A549 (cell line): Measurements from ENCODE around the gene WNT7B. TPM values are rescaled to one million over a fixed set of nuclear protein-coding genes. Genes with fewer than 3 reads are reported as not detected.

Experiments used
- ATAC-seq, 2 experiments: fragments of 200-7000 bp in 1 of 2; fragments of >200 bp in 1 of 2; cut with Nextera tagmentation in 1 of 2; cut with Tn5 transposase in 1 of 2; 3 replicates each; pipeline versions ENCODE4 v1.8.0 to v1.9.1; 2018 to 2020; ENCODE audit warnings: mild to moderate bottlenecking in 1 of 2, moderate library complexity in 1 of 2
- CTCF ChIA-PET: fragments of 300-600 bp; sonication (Branson Sonifier 250); formaldehyde crosslinking; extraction: SDS; loops from one replicate; lab custom pipeline; 2021; ENCODE audit warnings: antibody characterized with exemption, inconsistent platforms; lab: Yijun Ruan, JAX
- POLR2A ChIA-PET: fragments of 350-600 bp; formaldehyde crosslinking; extraction: SDS; loops from one replicate; lab custom pipeline; 2021; ENCODE audit warnings: antibody characterized with exemption, inconsistent platforms; lab: Yijun Ruan, JAX
- DNase-seq, 2 experiments: peaks; one replicate each; pipeline versions ENCODE4 v3.0.0 to v3.0.0-alpha.2; 2011 to 2016; ENCODE audit warnings: low read depth in 1 of 2, low spot score in 1 of 2
- FAIRE-seq: peaks from 2 replicates; lab custom pipeline; 2011; peaks lifted over from hg19 to GRCh38; lab: Jason Lieb, UNC
- H3K27ac ChIP-seq, 2 experiments: fragments of >200 bp; sonication (Bioruptor Twin); formaldehyde crosslinking; 3 replicates each; pipeline ENCODE4 v1.5.1; 2016 to 2017
- H3K4me1 ChIP-seq: fragments of >200 bp; sonication (Bioruptor Twin); formaldehyde crosslinking; 3 replicates; pipeline ENCODE4 v1.6.1; 2016
- H3K4me2 ChIP-seq: fragments of >200 bp; sonication (Bioruptor Twin); formaldehyde crosslinking; 3 replicates; pipeline ENCODE4 v1.6.1; 2016
- H3K4me3 ChIP-seq: fragments of >200 bp; sonication (Bioruptor Twin); formaldehyde crosslinking; 3 replicates; pipeline ENCODE4 v1.5.1; 2016
- H3K9me3 ChIP-seq: fragments of >200 bp; sonication (Bioruptor Twin); formaldehyde crosslinking; 3 replicates; pipeline ENCODE4 v1.6.1; 2016
- BHLHE40 ChIP-seq: IDR thresholded peaks from 2 replicates; pipeline ENCODE4 v1.6.1; 2012; ENCODE audit warnings: low read depth, low read length, inconsistent platforms
- CHD2 ChIP-seq: fragments of 150-350 bp; IDR thresholded peaks from 2 replicates; pipeline ENCODE4 v1.6.1; 2014; ENCODE audit warnings: low read length; ENCODE audit not compliant: partially characterized antibody
- E2F6 ChIP-seq: IDR thresholded peaks from 2 replicates; pipeline ENCODE4 v1.6.1; 2012; ENCODE audit warnings: low read depth, borderline replicate concordance
- EP300 ChIP-seq, 2 experiments: fragments of >200 bp; sonication (Bioruptor Twin); formaldehyde crosslinking; IDR thresholded peaks; 2 replicates in 1 of 2; 3 replicates in 1 of 2; pipeline ENCODE4 v1.6.1; 2016 to 2017
- ESRRA ChIP-seq: fragments of 150-350 bp; IDR thresholded peaks from 2 replicates; pipeline ENCODE4 v1.6.1; 2014; ENCODE audit warnings: mild to moderate bottlenecking, low read length, borderline replicate concordance
- FOSL2 ChIP-seq, 2 experiments: fragments of 450-650 bp in 1 of 2; fragments of >200 bp in 1 of 2; sonication (Bioruptor Twin) in 1 of 2; formaldehyde crosslinking; IDR thresholded peaks; 2 replicates each; pipeline versions ENCODE4 v1.5.0 to v1.6.1; 2016 to 2020; ENCODE audit warnings: mild to moderate bottlenecking in 1 of 2, moderate library complexity in 1 of 2
- HDAC2 ChIP-seq: fragments of 200-600 bp; sonication (generic); IDR thresholded peaks from 2 replicates; pipeline ENCODE4 v1.6.1; 2016
- HES2 ChIP-seq: fragments of >200 bp; sonication (Bioruptor Twin); formaldehyde crosslinking; IDR thresholded peaks from 2 replicates; pipeline ENCODE4 v1.6.1; 2016
- HEYL ChIP-seq: fragments of 250-450 bp; sonication (Bioruptor Pico); IDR thresholded peaks from 2 replicates; pipeline ENCODE4 v1.8.0; 2021; ENCODE audit warnings: mild to moderate bottlenecking, moderate library complexity
- HOXB5 ChIP-seq: fragments of 250-450 bp; sonication (Bioruptor Pico); IDR thresholded peaks from 2 replicates; pipeline ENCODE4 v1.5.0; 2020; ENCODE audit warnings: mild to moderate bottlenecking, moderate library complexity
- JUN ChIP-seq, 2 experiments: fragments of >200 bp; sonication (Bioruptor Twin); formaldehyde crosslinking; IDR thresholded peaks; 2 replicates in 1 of 2; 3 replicates in 1 of 2; pipeline ENCODE4 v1.6.1; 2016 to 2017
- KDM1A ChIP-seq: fragments of 200-600 bp; sonication (generic); IDR thresholded peaks from 2 replicates; pipeline ENCODE4 v1.6.1; 2016; ENCODE audit warnings: low read depth, mild to moderate bottlenecking
- KDM5A ChIP-seq: fragments of 200-600 bp; sonication (generic); IDR thresholded peaks from 2 replicates; pipeline ENCODE4 v1.6.1; 2016; ENCODE audit warnings: antibody characterized with exemption, mild to moderate bottlenecking
- MYC ChIP-seq: IDR thresholded peaks from 2 replicates; pipeline ENCODE4 v1.6.1; 2012; ENCODE audit warnings: mild to moderate bottlenecking, inconsistent platforms, low read length, improper control_type of control experiment, borderline replicate concordance
- NFE2L2 ChIP-seq: fragments of 150-350 bp; conservative IDR thresholded peaks from 2 replicates; pipeline ENCODE4 v1.6.1; 2014; ENCODE audit warnings: low read length
- NR3C1 ChIP-seq: fragments of >200 bp; sonication (Bioruptor Twin); formaldehyde crosslinking; IDR thresholded peaks from 3 replicates; pipeline ENCODE4 v1.6.1; 2017
- POLR2A ChIP-seq: IDR thresholded peaks from 2 replicates; pipeline ENCODE4 v1.6.1; 2012; ENCODE audit warnings: mild to moderate bottlenecking, low read length
- RCOR1 ChIP-seq: fragments of 150-350 bp; IDR thresholded peaks from 2 replicates; pipeline ENCODE4 v1.6.1; 2014; ENCODE audit warnings: antibody characterized with exemption, low read length, low read depth
- REST ChIP-seq: fragments of 200-600 bp; sonication (generic); IDR thresholded peaks from 2 replicates; pipeline ENCODE4 v1.6.1; 2016; ENCODE audit warnings: antibody characterized with exemption, mild to moderate bottlenecking, moderate library complexity
- RNF2 ChIP-seq: fragments of 200-600 bp; sonication (generic); IDR thresholded peaks from 2 replicates; pipeline ENCODE4 v1.6.1; 2016; ENCODE audit warnings: low read depth, mild to moderate bottlenecking, antibody characterized with exemption, moderate library complexity, borderline replicate concordance
- SREBF2 ChIP-seq: fragments of 450-650 bp; IDR thresholded peaks from 2 replicates; pipeline ENCODE4 v1.6.1; 2014; ENCODE audit warnings: mild to moderate bottlenecking, moderate library complexity
- TFCP2L1 ChIP-seq: fragments of 250-450 bp; sonication (Bioruptor Pico); IDR thresholded peaks from 2 replicates; pipeline ENCODE4 v1.5.0; 2021; ENCODE audit warnings: mild to moderate bottlenecking
- ZSCAN20 ChIP-seq: fragments of 250-450 bp; sonication (Bioruptor Pico); IDR thresholded peaks from 2 replicates; pipeline ENCODE4 v1.8.0; 2022; ENCODE audit warnings: mild to moderate bottlenecking, moderate library complexity
- WGBS: methylation state at CpG from one replicate; pipeline ENCODE4 v1.1.6; 2017; ENCODE audit errors: missing lambda C conversion rate; 5-methylcytosine and 5-hydroxymethylcytosine counted together
- polyA plus RNA-seq, 4 experiments: library from polyadenylated mRNA; depleted of rRNA in 3 of 4; stranded (reverse); fragments of >200 nt; fragmentation: RNase III in 1 of 4; extraction: RNeasy Plus Mini Kit Qiagen cat#74134 plus additional on column Dnase treatment in 1 of 4; gene quantifications; 2 replicates in 3 of 4; 3 replicates in 1 of 4; pipeline ENCODE4 v1.2.3, GENCODE V29; 2011 to 2017

WNT7B gene
- polyA plus RNA-seq, 2 of the 4 experiments (the other 2 are of a cell fraction) = 16.9 to 80.8 TPM

GRCh38 chr22:45974498-45974897, 2.5 kb downstream of the WNT7B start:
- ChIA-PET POLR2A (interaction anchor here (1.1 kb wide), 1 partner anchor 63 kb away, joined by 4 read pairs; no protein-coding TSS in a partner anchor), CTCF (interaction anchor here (1.0 to 2.5 kb wide), 3 partner anchors 80 to 420 kb away, joined by 3 to 12 read pairs (median 3); no protein-coding TSS in a partner anchor)
- FAIRE-seq (no peak), ATAC-seq (peak in 1 of 2 experiments; percentile 30; a peak in 3 of 6 replicates), DNase-seq (peak in 1 of 2 experiments; percentile 54)
- no peak for TF ChIP-seq KDM1A
- TF ChIP-seq REST = no peak
- peak; percentile 51 for TF ChIP-seq POLR2A
- TF ChIP-seq FOSL2 (IDR thresholded peaks at IDR 0.05) = no peak
- TF ChIP-seq FOSL2 (CRISPR knock-in tag; IDR thresholded peaks at IDR 0.05) = no peak
- no peak for TF ChIP-seq RCOR1
- TF ChIP-seq KDM5A = no peak
- TF ChIP-seq MYC = no peak
- TF ChIP-seq RNF2 = no peak
- no peak for TF ChIP-seq BHLHE40
- TF ChIP-seq HES2 = no peak
- no peak for TF ChIP-seq HOXB5 (CRISPR knock-in tag)
- TF ChIP-seq ZSCAN20 (CRISPR knock-in tag) = no peak
- TF ChIP-seq JUN (IDR thresholded peaks at IDR 0.05) = peak in 1 of 2 experiments; percentile 33; a peak in 1 of 5 replicates
- no peak for TF ChIP-seq CHD2
- no peak for TF ChIP-seq EP300 (IDR thresholded peaks at IDR 0.05)
- no peak for TF ChIP-seq NR3C1
- no peak for TF ChIP-seq TFCP2L1 (CRISPR knock-in tag)
- TF ChIP-seq E2F6 = no peak
- Histone ChIP-seq H3K4me1 (peaks cover 58% of the 10 kb centered on the region), H3K4me2 (peak overlapping the region; percentile 100), H3K27ac (peak overlapping the region; percentile 97 to 99), H3K9me3 (no peaks in the 10 kb centered on the region), H3K4me3 (peak overlapping the region; percentile 99)
- no CpG with 5 or more reads among the region's 4 CpGs for WGBS

- 67% methylated on average over 6 of the region's 10 CpGs for WGBS
- ATAC-seq = no peak
- ChIA-PET CTCF (interaction anchor here (0.9 to 2.5 kb wide), 3 partner anchors 32 to 395 kb away, joined by 3 to 12 read pairs (median 3); no protein-coding TSS in a partner anchor), POLR2A (no interaction called here)
- TF ChIP-seq SREBF2 (no peak), HEYL (no peak), CHD2 (no peak), HDAC2 (no peak), NFE2L2 (no peak), ESRRA (no peak)
- peaks cover 68% of the 10 kb centered on the region for H3K4me1 ChIP-seq
- DNase-seq = no peak
- FAIRE-seq = no peak
- no peaks in the 10 kb centered on the region for H3K9me3 ChIP-seq
- peak overlapping the region; percentile 97 to 99; a peak in 4 of 6 replicates for H3K27ac ChIP-seq
- H3K4me3 ChIP-seq = no peak overlapping the region
- H3K4me2 ChIP-seq = peak overlapping the region; percentile 100
Measured at GRCh38 chr22:45972889-45973253, 4.1 kb downstream of the WNT7B start.
